ENCODE data around the gene LINGO1. TPM values are rescaled to one million over a fixed set of nuclear protein-coding genes. Genes with fewer than 3 reads are reported as not detected.

Gene LINGO1
- total and polyA plus RNA-seq, 8 donors, result 0.25 to 1.3 (median 0.57) TPM; not detected in 4

DNA sequence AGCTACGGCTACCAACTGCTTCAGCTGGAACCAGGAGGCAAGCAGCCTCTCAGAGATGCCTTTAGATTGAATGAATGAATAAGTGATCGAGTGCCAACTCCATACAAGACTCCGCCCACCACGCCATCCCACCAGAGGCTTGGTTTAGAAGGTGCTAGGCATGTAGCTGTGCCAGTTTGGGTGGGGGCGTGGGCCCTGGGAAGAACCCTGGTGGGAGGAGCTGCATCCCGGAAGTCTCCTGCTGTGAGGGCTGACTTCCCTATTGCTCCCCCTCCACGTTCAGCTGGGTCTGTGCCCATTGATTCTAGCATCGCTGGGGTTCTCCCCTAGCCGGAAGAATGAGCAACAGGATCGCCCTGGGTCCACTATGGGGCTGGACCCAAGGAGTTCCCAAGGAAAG is 20.9 kb downstream of the LINGO1 start:
- DNase-seq, result peak in 1 of 2 donors; percentile 33
- intact Hi-C loops (cut with DNase I; ENCODE audit: low total_unique reads), result no loop called here
- no peak overlapping the region for H3K4me3 ChIP-seq
- H3K9me3 ChIP-seq, result no peaks in the 10 kb centered on the region
- peaks cover 0 to 11% (median 0%) of the 10 kb centered on the region in 3 donors for H3K27me3 ChIP-seq
- no peaks in the 10 kb centered on the region for H3K4me1 ChIP-seq
- 53 to 69% (median 64%) methylated on average over 6 to 10 of the region's 10 CpGs for WGBS, 5 donors
- no peak for TF ChIP-seq EP300 (IDR thresholded peaks at IDR 0.05)
- TF ChIP-seq, protein P1, sequence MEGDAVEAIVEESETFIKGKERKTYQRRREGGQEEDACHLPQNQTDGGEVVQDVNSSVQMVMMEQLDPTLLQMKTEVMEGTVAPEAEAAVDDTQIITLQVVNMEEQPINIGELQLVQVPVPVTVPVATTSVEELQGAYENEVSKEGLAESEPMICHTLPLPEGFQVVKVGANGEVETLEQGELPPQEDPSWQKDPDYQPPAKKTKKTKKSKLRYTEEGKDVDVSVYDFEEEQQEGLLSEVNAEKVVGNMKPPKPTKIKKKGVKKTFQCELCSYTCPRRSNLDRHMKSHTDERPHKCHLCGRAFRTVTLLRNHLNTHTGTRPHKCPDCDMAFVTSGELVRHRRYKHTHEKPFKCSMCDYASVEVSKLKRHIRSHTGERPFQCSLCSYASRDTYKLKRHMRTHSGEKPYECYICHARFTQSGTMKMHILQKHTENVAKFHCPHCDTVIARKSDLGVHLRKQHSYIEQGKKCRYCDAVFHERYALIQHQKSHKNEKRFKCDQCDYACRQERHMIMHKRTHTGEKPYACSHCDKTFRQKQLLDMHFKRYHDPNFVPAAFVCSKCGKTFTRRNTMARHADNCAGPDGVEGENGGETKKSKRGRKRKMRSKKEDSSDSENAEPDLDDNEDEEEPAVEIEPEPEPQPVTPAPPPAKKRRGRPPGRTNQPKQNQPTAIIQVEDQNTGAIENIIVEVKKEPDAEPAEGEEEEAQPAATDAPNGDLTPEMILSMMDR (IDR thresholded peaks at IDR 0.05), result no peak
- TF ChIP-seq POLR2AphosphoS5 (IDR thresholded peaks at IDR 0.05), result no peak
- TF ChIP-seq POLR2A (IDR thresholded peaks at IDR 0.05), result no peak
- no peaks in the 10 kb centered on the region for H3K36me3 ChIP-seq
- H3K27ac ChIP-seq, result no peak overlapping the region

DNA sequence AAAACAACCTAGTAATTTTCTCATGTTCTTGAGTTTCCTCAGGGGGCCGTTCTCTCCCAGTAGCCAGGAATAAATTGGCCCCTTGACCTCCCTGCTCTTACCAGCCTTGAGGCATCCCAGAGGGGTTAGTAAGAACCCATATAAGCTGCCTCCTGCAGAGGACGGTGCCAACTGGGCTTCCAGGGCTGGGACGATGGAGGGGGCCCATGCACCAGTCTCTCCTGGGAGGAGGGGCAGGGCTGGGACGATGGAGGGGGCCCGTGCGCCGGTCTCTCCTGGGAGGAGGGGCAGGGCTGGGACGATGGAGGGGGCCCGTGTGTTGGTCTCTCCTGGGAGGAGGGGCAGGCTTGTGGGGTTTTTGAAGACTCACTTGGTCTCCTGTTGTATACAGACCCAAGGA is 22.0 kb downstream of the LINGO1 start:
- 66 to 90% (median 68%) methylated on average over 7 to 9 of the region's 9 CpGs for WGBS, 5 donors
- intact Hi-C loops (cut with DNase I; ENCODE audit: low total_unique reads), result no loop called here
- DNase-seq, result no peak
- no peaks in the 10 kb centered on the region for H3K4me1 ChIP-seq
- H3K27ac ChIP-seq, result no peak overlapping the region
- H3K36me3 ChIP-seq, result no peaks in the 10 kb centered on the region
- H3K4me3 ChIP-seq, result no peak overlapping the region
- no peaks in the 10 kb centered on the region for H3K9me3 ChIP-seq
- TF ChIP-seq, protein P1 (IDR thresholded peaks at IDR 0.05), result no peak
- TF ChIP-seq EP300 (IDR thresholded peaks at IDR 0.05), result no peak
- H3K27me3 ChIP-seq, result peaks cover 0 to 18% (median 3%) of the 10 kb centered on the region in 3 donors

DNA sequence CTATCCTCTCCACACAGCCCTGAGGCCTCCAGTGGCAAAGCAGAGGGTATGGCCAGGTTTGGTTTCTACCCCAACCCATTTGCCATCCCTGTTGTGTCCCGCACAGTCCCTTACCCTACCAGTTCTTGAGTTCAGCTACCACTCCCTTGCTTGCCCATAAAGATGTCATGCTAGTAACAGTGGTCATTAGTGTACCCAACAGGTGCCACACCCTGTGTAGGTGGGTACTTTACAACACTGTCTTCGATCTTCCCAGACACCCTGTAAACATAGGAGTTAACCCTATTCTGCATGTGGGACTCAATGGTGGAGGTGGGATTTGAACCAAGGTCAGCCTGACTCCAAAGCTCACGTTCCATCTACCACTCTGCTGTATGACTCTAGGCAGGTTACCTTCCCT is 23.2 kb downstream of the LINGO1 start:
- TF ChIP-seq EP300 (IDR thresholded peaks at IDR 0.05) (no peak), POLR2AphosphoS5 (IDR thresholded peaks at IDR 0.05) (no peak), POLR2A (IDR thresholded peaks at IDR 0.05) (no peak)
- TF ChIP-seq, protein P1 (IDR thresholded peaks at IDR 0.05), result no peak
- H3K27ac ChIP-seq, result no peak overlapping the region

DNA sequence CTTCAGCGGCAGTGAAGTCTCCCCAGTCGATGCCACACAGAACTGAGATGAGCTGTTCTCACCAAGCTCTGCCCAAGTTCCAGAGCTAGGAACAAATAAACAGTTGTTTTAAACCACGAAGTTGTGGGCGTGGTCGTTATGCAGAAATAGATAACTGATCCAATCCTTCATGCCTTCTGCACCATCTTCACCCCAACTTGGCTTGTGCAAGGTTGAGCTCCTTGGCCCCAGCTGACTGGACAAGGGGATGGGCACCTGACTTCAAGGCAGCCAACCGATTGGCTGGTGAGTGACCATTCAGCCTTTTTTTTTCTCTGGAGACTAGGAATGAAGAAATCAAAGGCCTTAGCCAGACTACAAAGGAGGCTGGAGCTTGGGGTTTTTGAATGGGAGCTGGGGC is 23.9 kb downstream of the LINGO1 start:
- no peak overlapping the region for H3K4me3 ChIP-seq
- H3K4me1 ChIP-seq, result peaks cover 0 to 5% (median 0%) of the 10 kb centered on the region in 4 donors
- 73 to 81% (median 79%) methylated on average over 6 of the region's 6 CpGs for WGBS, 5 donors
- intact Hi-C loops (cut with DNase I; ENCODE audit: low total_unique reads), result no loop called here
- DNase-seq, result no peak
- no peaks in the 10 kb centered on the region for H3K9me3 ChIP-seq
- TF ChIP-seq POLR2A (IDR thresholded peaks at IDR 0.05) (no peak), POLR2AphosphoS5 (IDR thresholded peaks at IDR 0.05) (no peak)
- no peaks in the 10 kb centered on the region for H3K36me3 ChIP-seq
- peaks cover 0 to 26% (median 6%) of the 10 kb centered on the region in 3 donors for H3K27me3 ChIP-seq
- no peak overlapping the region for H3K27ac ChIP-seq

More for the DNA sequence above, 23.2 kb downstream of the LINGO1 start:
- Histone ChIP-seq H3K36me3 (no peaks in the 10 kb centered on the region), H3K4me3 (no peak overlapping the region), H3K4me1 (peaks cover 0 to 5% (median 0%) of the 10 kb centered on the region in 4 donors), H3K9me3 (no peaks in the 10 kb centered on the region), H3K27me3 (peaks cover 0 to 26% (median 6%) of the 10 kb centered on the region in 3 donors)
- intact Hi-C loops (cut with DNase I; ENCODE audit: low total_unique reads), result no loop called here
- 67 to 81% (median 77%) methylated on average over 3 of the region's 3 CpGs for WGBS, 5 donors
- DNase-seq, result no peak

DNA sequence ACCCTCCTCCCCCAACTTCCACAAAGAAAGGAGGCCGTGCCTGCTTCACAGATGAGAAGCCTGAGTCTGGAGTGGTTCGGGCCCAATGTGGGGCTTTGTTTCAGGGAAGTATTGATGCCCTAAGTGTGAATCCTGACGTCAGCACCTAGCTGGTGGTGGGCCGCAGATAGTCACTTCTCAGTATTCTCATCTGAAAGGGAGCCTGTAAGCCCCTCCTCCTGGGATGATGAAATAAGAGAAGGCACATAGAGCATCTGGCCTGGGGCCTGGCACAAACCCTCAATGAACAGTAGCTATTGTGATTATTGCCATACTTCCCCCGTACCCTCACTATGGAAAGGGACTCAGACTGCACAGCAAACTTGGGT is 24.8 kb downstream of the LINGO1 start:
- H3K27ac ChIP-seq, result no peak overlapping the region
- TF ChIP-seq, protein P1 (IDR thresholded peaks at IDR 0.05), result no peak
- TF ChIP-seq POLR2AphosphoS5 (IDR thresholded peaks at IDR 0.05) (no peak), POLR2A (IDR thresholded peaks at IDR 0.05) (no peak), EP300 (IDR thresholded peaks at IDR 0.05) (no peak)

More for the DNA sequence above, 24.8 kb downstream of the LINGO1 start:
- H3K36me3 ChIP-seq, result no peaks in the 10 kb centered on the region
- WGBS, 5 donors, result 83 to 91% (median 90%) methylated on average over 3 to 5 of the region's 5 CpGs
- H3K4me3 ChIP-seq, result no peak overlapping the region
- no peak for DNase-seq
- peaks cover 0 to 5% (median 0%) of the 10 kb centered on the region in 4 donors for H3K4me1 ChIP-seq
- H3K27me3 ChIP-seq, result peaks cover 0 to 20% (median 6%) of the 10 kb centered on the region in 3 donors
- H3K9me3 ChIP-seq, result no peaks in the 10 kb centered on the region
- intact Hi-C loops (cut with DNase I; ENCODE audit: low total_unique reads), result no loop called here
